Loucy (cell line): ENCODE measurements around the gene S100A6.

ENCODE experiments used
- H2AFZ ChIP-seq: fragments of 200-600 bp; sonication (generic); 2 replicates; pipeline ENCODE4 v1.6.0; 2016; ENCODE audit warnings: antibody characterized with exemption, mild to moderate bottlenecking, low read length, moderate library complexity
- H3F3A ChIP-seq: fragments of 200-600 bp; 2 replicates; pipeline ENCODE4 v1.6.0; 2016; ENCODE audit warnings: antibody characterized with exemption, low read depth, mild to moderate bottlenecking
- H3K27me3 ChIP-seq: fragments of 200-600 bp; sonication (generic); 2 replicates; pipeline ENCODE4 v1.6.1; 2014; ENCODE audit warnings: low read length, mild to moderate bottlenecking; ENCODE audit not compliant: insufficient read depth, poor library complexity, severe bottlenecking
- H3K36me3 ChIP-seq: fragments of 200-600 bp; sonication (generic); 2 replicates; pipeline ENCODE4 v1.6.1; 2016; ENCODE audit warnings: low read length; ENCODE audit not compliant: insufficient read depth
- H3K4me1 ChIP-seq: fragments of 200-600 bp; sonication (generic); 2 replicates; pipeline ENCODE4 v1.5.1; 2014; ENCODE audit warnings: low read length, mild to moderate bottlenecking; ENCODE audit not compliant: insufficient read depth, poor library complexity, severe bottlenecking
- H3K4me2 ChIP-seq: fragments of 200-600 bp; sonication (generic); 2 replicates; pipeline ENCODE4 v1.6.0; 2014; ENCODE audit warnings: antibody characterized with exemption, low read length, low read depth, mild to moderate bottlenecking; ENCODE audit not compliant: poor library complexity, severe bottlenecking
- H3K4me3 ChIP-seq: fragments of 200-600 bp; sonication (generic); 2 replicates; pipeline ENCODE4 v1.5.1; 2014; ENCODE audit warnings: low read length, mild to moderate bottlenecking, mixed read lengths; ENCODE audit not compliant: poor library complexity, severe bottlenecking
- H3K79me2 ChIP-seq: fragments of 200-600 bp; sonication (generic); 2 replicates; pipeline ENCODE4 v1.6.1; 2014; ENCODE audit warnings: low read length; ENCODE audit not compliant: insufficient read depth
- H3K9ac ChIP-seq: fragments of 200-600 bp; sonication (generic); 2 replicates; pipeline ENCODE4 v1.6.0; 2014; ENCODE audit warnings: mild to moderate bottlenecking, low read depth, low read length, moderate library complexity; ENCODE audit not compliant: poor library complexity, severe bottlenecking
- H3K9me2 ChIP-seq: fragments of 200-600 bp; sonication (generic); replicated peaks from 2 replicates; pipeline ENCODE4 v1.6.1; 2016; ENCODE audit warnings: low read depth, low read length, mixed read lengths
- H3K9me3 ChIP-seq: fragments of 200-600 bp; sonication (generic); 2 replicates; pipeline ENCODE4 v1.6.1; 2014; ENCODE audit warnings: mild to moderate bottlenecking, antibody characterized with exemption, low read length, low read depth; ENCODE audit not compliant: insufficient read depth
- H4K20me1 ChIP-seq: fragments of 200-600 bp; sonication (generic); 2 replicates; pipeline ENCODE4 v1.6.0; 2014; ENCODE audit warnings: antibody characterized with exemption, low read length, mild to moderate bottlenecking; ENCODE audit not compliant: insufficient read depth, poor library complexity, severe bottlenecking
- EZH2phosphoT487 ChIP-seq: fragments of 200-600 bp; IDR thresholded peaks from 2 replicates; pipeline ENCODE4 v1.6.1; 2018; ENCODE audit warnings: antibody characterized with exemption, mild to moderate bottlenecking, moderate library complexity, borderline replicate concordance
- TF ChIP-seq, protein P1 (sequence below): fragments of 200-600 bp; sonication (generic); conservative IDR thresholded peaks from 2 replicates; pipeline ENCODE4 v1.5.1; 2014; ENCODE audit warnings: mild to moderate bottlenecking, antibody characterized with exemption, low read length

S100A6 gene

DNA sequence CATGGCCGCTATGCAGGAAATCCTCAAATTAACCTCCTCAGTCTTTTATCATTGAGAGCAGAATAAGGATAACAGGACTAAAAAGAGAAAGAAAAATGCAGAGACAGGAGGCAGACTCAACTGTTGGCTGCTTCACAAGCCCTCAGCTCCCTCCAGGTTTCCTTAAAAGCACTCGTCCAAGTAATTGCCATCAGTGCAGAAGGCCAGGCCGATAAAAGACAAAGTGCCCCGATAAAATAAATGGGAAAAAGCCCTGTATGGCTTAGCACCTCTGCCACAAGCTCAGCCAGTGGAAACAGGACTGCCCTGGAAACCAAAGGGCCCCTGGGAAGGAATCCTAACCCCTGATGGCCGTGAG, 8.1 kb downstream of the S100A6 start:
- Histone ChIP-seq H3K9me3 (no peaks in the 10 kb centered on the region), H3F3A (peaks cover 17% of the 10 kb centered on the region), H3K4me2 (no peak overlapping the region), H3K27me3 (no peaks in the 10 kb centered on the region), H3K9me2 (no peaks in the 10 kb centered on the region), H3K4me1 (peaks cover 27% of the 10 kb centered on the region), H3K4me3 (no peak overlapping the region), H3K79me2 (no peaks in the 10 kb centered on the region), H4K20me1 (no peaks in the 10 kb centered on the region), H2AFZ (no peak overlapping the region), H3K36me3 (no peaks in the 10 kb centered on the region), H3K9ac (no peak overlapping the region)
- TF ChIP-seq, protein P1, sequence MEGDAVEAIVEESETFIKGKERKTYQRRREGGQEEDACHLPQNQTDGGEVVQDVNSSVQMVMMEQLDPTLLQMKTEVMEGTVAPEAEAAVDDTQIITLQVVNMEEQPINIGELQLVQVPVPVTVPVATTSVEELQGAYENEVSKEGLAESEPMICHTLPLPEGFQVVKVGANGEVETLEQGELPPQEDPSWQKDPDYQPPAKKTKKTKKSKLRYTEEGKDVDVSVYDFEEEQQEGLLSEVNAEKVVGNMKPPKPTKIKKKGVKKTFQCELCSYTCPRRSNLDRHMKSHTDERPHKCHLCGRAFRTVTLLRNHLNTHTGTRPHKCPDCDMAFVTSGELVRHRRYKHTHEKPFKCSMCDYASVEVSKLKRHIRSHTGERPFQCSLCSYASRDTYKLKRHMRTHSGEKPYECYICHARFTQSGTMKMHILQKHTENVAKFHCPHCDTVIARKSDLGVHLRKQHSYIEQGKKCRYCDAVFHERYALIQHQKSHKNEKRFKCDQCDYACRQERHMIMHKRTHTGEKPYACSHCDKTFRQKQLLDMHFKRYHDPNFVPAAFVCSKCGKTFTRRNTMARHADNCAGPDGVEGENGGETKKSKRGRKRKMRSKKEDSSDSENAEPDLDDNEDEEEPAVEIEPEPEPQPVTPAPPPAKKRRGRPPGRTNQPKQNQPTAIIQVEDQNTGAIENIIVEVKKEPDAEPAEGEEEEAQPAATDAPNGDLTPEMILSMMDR: no peak
- no peak for TF ChIP-seq EZH2phosphoT487

DNA sequence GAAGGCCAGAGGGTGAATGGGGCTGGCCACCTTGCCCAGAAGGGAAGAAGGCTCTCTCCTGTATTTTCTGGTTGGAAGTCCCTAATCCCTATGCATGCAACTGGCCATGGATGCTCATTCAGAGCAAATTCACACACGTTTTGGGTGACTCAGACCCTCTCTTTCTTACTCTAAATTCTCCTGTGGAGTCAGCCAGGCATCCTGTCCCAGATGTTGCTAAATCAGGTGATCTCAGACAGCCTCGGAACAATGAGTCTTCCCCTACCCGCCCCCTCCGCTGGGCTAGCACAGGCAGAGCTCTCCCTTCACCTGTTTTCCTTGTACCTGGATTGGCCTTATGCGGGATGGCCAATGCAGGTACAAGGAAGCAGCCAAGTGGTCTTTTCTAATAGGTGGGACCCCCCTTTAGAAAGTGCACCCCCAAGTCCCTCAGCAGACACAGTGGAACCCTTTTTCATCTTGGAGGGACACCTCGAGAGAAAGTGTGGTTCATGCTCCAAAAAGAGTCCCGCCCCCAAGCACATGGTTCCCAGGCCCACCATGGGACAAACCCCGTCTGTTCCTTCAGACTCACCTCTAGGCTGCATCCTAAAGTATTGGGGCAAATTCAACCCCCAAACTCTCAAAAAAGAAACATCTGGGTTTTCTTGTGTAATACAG, 8.6 kb downstream of the S100A6 start:
- no peaks in the 10 kb centered on the region for H4K20me1 ChIP-seq
- peaks cover 13% of the 10 kb centered on the region for H3F3A ChIP-seq
- no peaks in the 10 kb centered on the region for H3K9me2 ChIP-seq
- no peak overlapping the region for H2AFZ ChIP-seq
- H3K9ac ChIP-seq: no peak overlapping the region
- H3K4me1 ChIP-seq: peaks cover 22% of the 10 kb centered on the region
- no peaks in the 10 kb centered on the region for H3K79me2 ChIP-seq
- H3K36me3 ChIP-seq: no peaks in the 10 kb centered on the region
- H3K4me2 ChIP-seq: no peak overlapping the region
- no peaks in the 10 kb centered on the region for H3K27me3 ChIP-seq
- H3K4me3 ChIP-seq: no peak overlapping the region
- TF ChIP-seq, protein P1: no peak
- no peaks in the 10 kb centered on the region for H3K9me3 ChIP-seq

DNA sequence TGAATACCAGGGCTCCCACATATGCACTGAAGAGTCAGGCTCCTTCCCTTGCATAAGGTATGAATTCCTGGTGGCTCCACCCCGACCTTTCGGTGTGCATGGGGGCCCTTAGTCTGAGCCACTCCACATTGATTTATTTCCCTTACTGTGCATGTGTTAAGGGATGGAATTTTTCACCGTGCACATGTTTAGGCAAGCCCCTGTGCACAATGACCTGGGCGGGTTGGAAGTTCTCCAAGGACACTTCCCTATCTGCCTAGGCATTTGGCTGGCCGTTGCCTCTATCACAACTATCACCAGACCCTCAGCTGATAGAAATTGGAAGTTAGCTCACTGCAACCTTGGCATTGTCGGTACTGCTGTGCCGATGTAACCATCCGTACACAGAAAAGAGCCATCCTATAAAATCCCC, 9.7 kb downstream of the S100A6 start:
- TF ChIP-seq, protein P1: no peak
- no peak for TF ChIP-seq EZH2phosphoT487
- no peaks in the 10 kb centered on the region for H4K20me1 ChIP-seq
- no peak overlapping the region for H2AFZ ChIP-seq
- H3K9ac ChIP-seq: no peak overlapping the region
- no peak overlapping the region for H3K4me3 ChIP-seq
- no peaks in the 10 kb centered on the region for H3K79me2 ChIP-seq
- no peaks in the 10 kb centered on the region for H3K36me3 ChIP-seq
- H3K9me2 ChIP-seq: no peaks in the 10 kb centered on the region
- peaks cover 12% of the 10 kb centered on the region for H3K4me1 ChIP-seq
- H3K27me3 ChIP-seq: no peaks in the 10 kb centered on the region
- H3K9me3 ChIP-seq: no peaks in the 10 kb centered on the region
- H3K4me2 ChIP-seq: no peak overlapping the region
- H3F3A ChIP-seq: peaks cover 4% of the 10 kb centered on the region
